Endodermal cell (in vitro differentiated cells): Measurements from ENCODE around the gene DNAJB11. TPM values are rescaled to one million over a fixed set of nuclear protein-coding genes. Genes with fewer than 3 reads are reported as not detected.
A peak's percentile ranks its signal among the peaks of the same experiment; 100 is the strongest.
"Not testable (repeated sequence)": the region's sequence is repeated elsewhere in the genome, so short reads cannot be mapped to it uniquely, and the experiment has no call there.

Source experiments
- DNase-seq: peaks from one replicate; pipeline ENCODE4 v3.0.0-alpha.2; 2017
- H3K27ac ChIP-seq: 2 replicates; pipeline ENCODE4 v1.5.1; 2013; ENCODE audit warnings: mild to moderate bottlenecking, low read depth, low read length, moderate library complexity
- H3K27me3 ChIP-seq: 2 replicates; pipeline ENCODE4 v1.6.1; 2013; ENCODE audit warnings: mild to moderate bottlenecking, low read length, moderate library complexity; ENCODE audit not compliant: insufficient read depth, control insufficient read depth, poor library complexity, severe bottlenecking
- H3K36me3 ChIP-seq: 2 replicates; pipeline ENCODE4 v1.7.0; 2013; ENCODE audit warnings: mild to moderate bottlenecking, low read length, moderate library complexity; ENCODE audit not compliant: control insufficient read depth, insufficient read depth
- H3K4me1 ChIP-seq: one replicate; pipeline ENCODE4 v1.7.0; 2013; ENCODE audit warnings: low read length; ENCODE audit not compliant: control insufficient read depth, insufficient read depth
- H3K4me3 ChIP-seq: 2 replicates; pipeline ENCODE4 v1.5.1; 2013; ENCODE audit warnings: mild to moderate bottlenecking, low read length, moderate library complexity
- H3K9ac ChIP-seq: 2 replicates; pipeline ENCODE4 v1.6.1; 2013; ENCODE audit warnings: mild to moderate bottlenecking, low read length, moderate library complexity; ENCODE audit not compliant: poor library complexity, severe bottlenecking; ENCODE audit errors: extremely low read depth
- H3K9me3 ChIP-seq: 2 replicates; pipeline ENCODE4 v1.6.1; 2013; ENCODE audit warnings: mild to moderate bottlenecking, low read length, moderate library complexity; ENCODE audit not compliant: control insufficient read depth
- H3K27ac Mint-ChIP-seq: 2 replicates; pipeline ENCODE4 v1.8.0; 2020; ENCODE audit warnings: mixed read lengths
- H3K27me3 Mint-ChIP-seq: 2 replicates; pipeline ENCODE4 v1.8.0; 2021; ENCODE audit warnings: mild to moderate bottlenecking, mixed read lengths; ENCODE audit not compliant: insufficient read depth
- H3K36me3 Mint-ChIP-seq: 2 replicates; pipeline ENCODE4 v1.8.0; 2020; ENCODE audit warnings: low read depth, mixed read lengths
- H3K4me1 Mint-ChIP-seq: 2 replicates; pipeline ENCODE4 v1.8.0; 2020; ENCODE audit warnings: mixed read lengths
- H3K4me3 Mint-ChIP-seq: 2 replicates; pipeline ENCODE4 v1.8.0; 2020; ENCODE audit warnings: mild to moderate bottlenecking, moderate library complexity, mixed read lengths
- H3K9me3 Mint-ChIP-seq: 2 replicates; pipeline ENCODE4 v1.8.0; 2020; ENCODE audit warnings: mild to moderate bottlenecking, mixed read lengths
- CTCF ChIP-seq: fragments of 200-600 bp; sonication (generic); conservative IDR thresholded peaks from 2 replicates; pipeline ENCODE4 v1.5.0; 2021; ENCODE audit warnings: antibody characterized with exemption, mild to moderate bottlenecking
- WGBS, 2 experiments: methylation state at CpG; one replicate each; pipeline versions ENCODE4 v1.1.5 to v1.1.7; 2013; ENCODE audit warnings: missing lambda C conversion rate in 2 of 2, mixed read lengths in 1 of 2; ENCODE audit not compliant: insufficient coverage in 1 of 2, insufficient read length in 1 of 2; 5-methylcytosine and 5-hydroxymethylcytosine counted together
- total RNA-seq, 2 donors: library from RNA; stranded (reverse); fragmentation: NEBNext Ultra II Directional in 1 of 2; extraction: Animal tissue kit (Norgen Biotek cat#: 25700) in 1 of 2; gene quantifications; 2 replicates in 1 of 2; 3 replicates in 1 of 2; pipeline ENCODE4 v1.2.1, GENCODE V29; 2021

Gene DNAJB11
- total RNA-seq, 2 donors from 2014 or later: 59.8 to 81.5 TPM

- H3K9me3 Mint-ChIP-seq: no peaks in the 10 kb centered on the region
- no peak overlapping the region for H3K4me3 Mint-ChIP-seq
- peaks cover 4% of the 10 kb centered on the region for H3K4me1 ChIP-seq
- no peak overlapping the region for H3K27ac Mint-ChIP-seq
- no peak overlapping the region for H3K9ac ChIP-seq
- H3K27me3 Mint-ChIP-seq: peaks cover 8% of the 10 kb centered on the region
- H3K27ac ChIP-seq: peak overlapping the region; percentile 8
- H3K4me1 Mint-ChIP-seq: peaks cover 7% of the 10 kb centered on the region
- no peak overlapping the region for H3K4me3 ChIP-seq
- DNase-seq: no peak
- TF ChIP-seq CTCF: no peak
- H3K9me3 ChIP-seq: no peaks in the 10 kb centered on the region
- no peaks in the 10 kb centered on the region for H3K36me3 Mint-ChIP-seq
- no peaks in the 10 kb centered on the region for H3K36me3 ChIP-seq
- no peaks in the 10 kb centered on the region for H3K27me3 ChIP-seq
These were observed 40.1 kb upstream of the DNAJB11 start for GRCh38 chr3:186530415-186530814.

- not testable (repeated sequence) for H3K36me3 ChIP-seq, H3K27ac ChIP-seq, H3K27ac Mint-ChIP-seq, H3K4me1 Mint-ChIP-seq, DNase-seq, H3K36me3 Mint-ChIP-seq, H3K27me3 Mint-ChIP-seq, H3K4me3 ChIP-seq, H3K4me1 ChIP-seq, H3K27me3 ChIP-seq, H3K4me3 Mint-ChIP-seq, H3K9me3 Mint-ChIP-seq, H3K9ac ChIP-seq, H3K9me3 ChIP-seq
- WGBS, 2 experiments: 81 to 100% methylated on average over 3 of the region's 3 CpGs
These were observed 38.8 kb upstream of the DNAJB11 start for GRCh38 chr3:186531694-186532093.

GRCh38 chr3:186532598-186533072 is 37.9 kb upstream of the DNAJB11 start:
- Mint-ChIP-seq H3K36me3 (no peaks in the 10 kb centered on the region), H3K9me3 (no peaks in the 10 kb centered on the region), H3K4me3 (no peak overlapping the region), H3K4me1 (peaks cover 10% of the 10 kb centered on the region), H3K27me3 (no peaks in the 10 kb centered on the region), H3K27ac (no peak overlapping the region)
- peaks cover 6% of the 10 kb centered on the region for H3K4me1 ChIP-seq
- no peaks in the 10 kb centered on the region for H3K9me3 ChIP-seq
- 40 to 66% methylated on average over 1 of the region's 1 CpG for WGBS, 2 experiments
- no peak overlapping the region for H3K9ac ChIP-seq
- H3K4me3 ChIP-seq: no peak overlapping the region
- H3K27me3 ChIP-seq: no peaks in the 10 kb centered on the region
- no peak for DNase-seq
- peak overlapping the region; percentile 69 for H3K27ac ChIP-seq
- no peak for TF ChIP-seq CTCF
- no peaks in the 10 kb centered on the region for H3K36me3 ChIP-seq

GRCh38 chr3:186534113-186534669 is 36.3 kb upstream of the DNAJB11 start:
- Mint-ChIP-seq H3K9me3 (no peaks in the 10 kb centered on the region), H3K4me3 (no peak overlapping the region), H3K4me1 (peaks cover 10% of the 10 kb centered on the region), H3K27ac (no peak overlapping the region), H3K27me3 (no peaks in the 10 kb centered on the region), H3K36me3 (no peaks in the 10 kb centered on the region)
- H3K9ac ChIP-seq: no peak overlapping the region
- H3K4me3 ChIP-seq: no peak overlapping the region
- H3K9me3 ChIP-seq: no peaks in the 10 kb centered on the region
- no peak overlapping the region for H3K27ac ChIP-seq
- no peaks in the 10 kb centered on the region for H3K36me3 ChIP-seq
- 93 to 98% methylated on average over 4 to 6 of the region's 6 CpGs for WGBS, 2 experiments
- peaks cover 6% of the 10 kb centered on the region for H3K4me1 ChIP-seq
- TF ChIP-seq CTCF: no peak
- H3K27me3 ChIP-seq: no peaks in the 10 kb centered on the region
- no peak for DNase-seq
